Measurements from ENCODE around the gene NFRKB.
A peak's percentile ranks its signal among the peaks of the same experiment; 100 is the strongest.

- TF ChIP-seq CTCF (IDR thresholded peaks at IDR 0.05) (peak; percentile 31; the same call in 1 of the 2 replicates), ZFX (IDR thresholded peaks at IDR 0.05; ENCODE audit: borderline replicate concordance) (no peak)
These were observed at the start of gene NFRKB for GRCh38 chr11:129895126-129896041.
